SK-N-SH (cell line): Measurements from ENCODE around the gene SLFN11. TPM values are rescaled to one million over a fixed set of nuclear protein-coding genes. Genes with fewer than 3 reads are reported as not detected.

ENCODE experiments used
- CTCF ChIA-PET: fragments of 300-600, 350-600 bp; formaldehyde crosslinking; extraction: SDS; loops from one replicate; lab custom pipeline; 2021; lab: Yijun Ruan, JAX
- POLR2A ChIA-PET: fragments of 350-600 bp; sonication (Branson Sonifier 250); formaldehyde crosslinking; extraction: SDS; loops from one replicate; lab custom pipeline; 2020; ENCODE audit warnings: antibody characterized with exemption, inconsistent platforms; lab: Yijun Ruan, JAX
- DNase-seq: peaks from one replicate; pipeline ENCODE4 v3.0.0; 2012
- H2AFZ ChIP-seq: fragments of 200-600 bp; sonication (generic); 2 replicates; pipeline ENCODE4 v1.8.1; 2016; ENCODE audit warnings: antibody characterized with exemption, mild to moderate bottlenecking, low read depth
- H3F3A ChIP-seq: fragments of 200-600 bp; sonication (generic); replicated peaks from 2 replicates; pipeline ENCODE3; 2016; ENCODE audit warnings: antibody characterized with exemption, mild to moderate bottlenecking; ENCODE audit not compliant: insufficient read depth
- H3K27ac ChIP-seq, 2 experiments: fragments of 200-500 bp in 1 of 2; fragments of 200-600 bp in 1 of 2; sonication (Bioruptor generic) in 1 of 2; sonication (generic), shearing (Covaris generic) in 1 of 2; 2 replicates each; pipeline versions ENCODE4 v1.5.1 to v1.6.1; 2014 to 2016; ENCODE audit warnings: low read depth in 2 of 2, inconsistent platforms in 1 of 2, low read length in 1 of 2, mild to moderate bottlenecking in 1 of 2, mixed read lengths in 1 of 2
- H3K27me3 ChIP-seq: fragments of 200-600 bp; sonication (generic), shearing (Covaris generic); 2 replicates; pipeline ENCODE4 v1.6.1; 2016; ENCODE audit warnings: mixed run types; ENCODE audit not compliant: insufficient read depth
- H3K36me3 ChIP-seq, 2 experiments: fragments of 200-500 bp in 1 of 2; fragments of 200-600 bp in 1 of 2; sonication (Bioruptor generic) in 1 of 2; sonication (generic) in 1 of 2; replicated peaks in 1 of 2; 2 replicates each; pipeline versions ENCODE3 to v1.5.1; 2014 to 2016; ENCODE audit warnings: low read length in 1 of 2, mild to moderate bottlenecking in 1 of 2; ENCODE audit not compliant: insufficient read depth in 2 of 2, control insufficient read depth in 1 of 2
- H3K4me1 ChIP-seq, 2 experiments: fragments of 200-500 bp in 1 of 2; fragments of 200-600 bp in 1 of 2; sonication (Bioruptor generic) in 1 of 2; sonication (generic), shearing (Covaris generic) in 1 of 2; 2 replicates each; pipeline versions ENCODE4 v1.5.1 to v1.6.1; 2014 to 2016; ENCODE audit warnings: low read depth in 1 of 2, low read length in 1 of 2, mixed run types in 1 of 2; ENCODE audit not compliant: insufficient read depth in 2 of 2, control insufficient read depth in 1 of 2
- H3K4me2 ChIP-seq: fragments of 200-600 bp; sonication (generic), shearing (Covaris generic); 2 replicates; pipeline ENCODE4 v1.6.1; 2017; ENCODE audit warnings: mixed run types
- H3K4me3 ChIP-seq, 2 experiments: fragments of 200-500 bp in 1 of 2; fragments of 200-600 bp in 1 of 2; sonication (Bioruptor generic) in 1 of 2; sonication (generic), shearing (Covaris generic) in 1 of 2; 2 replicates each; pipeline versions ENCODE4 v1.5.1 to v1.8.1; 2014 to 2016; ENCODE audit warnings: low read depth in 2 of 2, inconsistent platforms in 1 of 2, low read length in 1 of 2, mild to moderate bottlenecking in 1 of 2, mixed read lengths in 1 of 2, moderate library complexity in 1 of 2
- H3K79me2 ChIP-seq: fragments of 200-600 bp; sonication (generic); 2 replicates; pipeline ENCODE4 v1.8.1; 2017; ENCODE audit warnings: mild to moderate bottlenecking; ENCODE audit not compliant: insufficient read depth
- H3K9ac ChIP-seq: fragments of 200-600 bp; sonication (generic); 2 replicates; pipeline ENCODE4 v1.6.1; 2017; ENCODE audit warnings: mixed run types
- H3K9me2 ChIP-seq: fragments of 200-600 bp; sonication (generic); 2 replicates; pipeline ENCODE4 v1.6.1; 2017; ENCODE audit warnings: mixed run types
- H3K9me3 ChIP-seq: fragments of 200-600 bp; sonication (generic); 2 replicates; pipeline ENCODE4 v1.6.1; 2017; ENCODE audit warnings: mixed run types, mild to moderate bottlenecking, moderate library complexity
- H4K20me1 ChIP-seq: fragments of 200-600 bp; sonication (generic); 2 replicates; pipeline ENCODE4 v1.6.1; 2017; ENCODE audit warnings: mild to moderate bottlenecking, mixed run types; ENCODE audit not compliant: insufficient read depth
- CHD2 ChIP-seq: fragments of 150-350 bp; IDR thresholded peaks from 2 replicates; pipeline ENCODE4 v1.6.1; 2018; ENCODE audit warnings: low read length; ENCODE audit not compliant: partially characterized antibody
- CTCF ChIP-seq: fragments of 200-600 bp; sonication (generic); IDR thresholded peaks from 2 replicates; pipeline ENCODE4 v1.6.1; 2017; ENCODE audit warnings: antibody characterized with exemption, mild to moderate bottlenecking, moderate library complexity
- ELF1 ChIP-seq: IDR thresholded peaks from 2 replicates; pipeline ENCODE4 v1.4.0; 2012
- EP300 ChIP-seq, 2 experiments: IDR thresholded peaks; 2 replicates each; pipeline versions ENCODE4 v1.4.0 to v1.6.1; 2012; ENCODE audit warnings: borderline replicate concordance in 1 of 2, low read depth in 1 of 2, low read length in 1 of 2
- EZH2phosphoT487 ChIP-seq: fragments of 200-600 bp; sonication (generic); IDR thresholded peaks from 2 replicates; pipeline ENCODE4 v1.6.1; 2017; ENCODE audit warnings: low read depth, mixed run types, mild to moderate bottlenecking, antibody characterized with exemption, moderate library complexity, borderline replicate concordance
- FOSL2 ChIP-seq: IDR thresholded peaks from 2 replicates; pipeline ENCODE4 v1.4.0; 2012; ENCODE audit warnings: low read depth, mild to moderate bottlenecking, moderate library complexity, borderline replicate concordance
- NFIC ChIP-seq: IDR thresholded peaks from 2 replicates; pipeline ENCODE4 v1.4.0; 2012; ENCODE audit warnings: borderline replicate concordance
- REST ChIP-seq: IDR thresholded peaks from 2 replicates; pipeline ENCODE4 v1.6.1; 2012; ENCODE audit warnings: mild to moderate bottlenecking, low read depth, low read length, moderate library complexity
- USF2 ChIP-seq: fragments of 150-350 bp; IDR thresholded peaks from 2 replicates; pipeline ENCODE4 v1.6.1; 2017; ENCODE audit warnings: antibody characterized with exemption, low read length, low read depth, borderline replicate concordance
- YY1 ChIP-seq: IDR thresholded peaks from 2 replicates; pipeline ENCODE4 v1.4.0; 2012; ENCODE audit warnings: low read depth, mild to moderate bottlenecking
- ZBTB33 ChIP-seq: IDR thresholded peaks from 2 replicates; pipeline ENCODE4 v1.4.0; 2012; ENCODE audit warnings: low read depth, borderline replicate concordance
- WGBS: methylation state at CpG from one replicate; pipeline ENCODE4 v1.1.6; 2017; ENCODE audit warnings: low lambda C conversion rate; 5-methylcytosine and 5-hydroxymethylcytosine counted together
- polyA plus RNA-seq, 3 experiments: library from polyadenylated mRNA; depleted of rRNA; stranded (reverse); fragments of >200 nt; gene quantifications; 2 replicates each; pipeline ENCODE4 v1.2.3, GENCODE V29; 2012

The SLFN11 gene
- polyA plus RNA-seq, 1 of the 3 experiments (the other 2 are of a cell fraction) = 0.02 TPM

- 0% methylated on average over 2 of the region's 2 CpGs for WGBS
- Histone ChIP-seq H3K79me2 (no peaks in the 10 kb centered on the region), H3K4me1 (no peaks in the 10 kb centered on the region), H3K36me3 (no peaks in the 10 kb centered on the region), H3F3A (no peaks in the 10 kb centered on the region), H4K20me1 (no peaks in the 10 kb centered on the region), H3K27me3 (0 out of 2 replicates have a peak, but pooled peaks cover 4% of the 10 kb centered on the region), H3K4me2 (no peak overlapping the region), H3K27ac (no peak overlapping the region), H3K9ac (no peak overlapping the region), H3K4me3 (no peak overlapping the region), H3K9me2 (no peaks in the 10 kb centered on the region), H2AFZ (no peak overlapping the region), H3K9me3 (no peaks in the 10 kb centered on the region)
- TF ChIP-seq EP300 (IDR thresholded peaks at IDR 0.05; ENCODE audit: borderline replicate concordance in 1 of 2, low read depth in 1 of 2, low read length in 1 of 2) (no peak), CHD2 (no peak), CTCF (no peak), ZBTB33 (no peak), NFIC (no peak), REST (no peak), YY1 (no peak), EZH2phosphoT487 (no peak), USF2 (no peak), ELF1 (no peak), FOSL2 (no peak)
- ChIA-PET POLR2A (no interaction called here), CTCF (no interaction called here)
- no peak for DNase-seq
Measured at GRCh38 chr17:35390156-35390555, 16.7 kb upstream of the SLFN11 start.
